ENCODE data around the gene LUZP1. TPM values are rescaled to one million over a fixed set of nuclear protein-coding genes. Genes with fewer than 3 reads are reported as not detected.

The LUZP1 gene
- total and polyA plus RNA-seq, 10 of the 15 experiments (the other 5 are each of a cell fraction or from before 2014, with no cell fraction given): 11.3 to 28.2 (median 17.3) TPM

DNA sequence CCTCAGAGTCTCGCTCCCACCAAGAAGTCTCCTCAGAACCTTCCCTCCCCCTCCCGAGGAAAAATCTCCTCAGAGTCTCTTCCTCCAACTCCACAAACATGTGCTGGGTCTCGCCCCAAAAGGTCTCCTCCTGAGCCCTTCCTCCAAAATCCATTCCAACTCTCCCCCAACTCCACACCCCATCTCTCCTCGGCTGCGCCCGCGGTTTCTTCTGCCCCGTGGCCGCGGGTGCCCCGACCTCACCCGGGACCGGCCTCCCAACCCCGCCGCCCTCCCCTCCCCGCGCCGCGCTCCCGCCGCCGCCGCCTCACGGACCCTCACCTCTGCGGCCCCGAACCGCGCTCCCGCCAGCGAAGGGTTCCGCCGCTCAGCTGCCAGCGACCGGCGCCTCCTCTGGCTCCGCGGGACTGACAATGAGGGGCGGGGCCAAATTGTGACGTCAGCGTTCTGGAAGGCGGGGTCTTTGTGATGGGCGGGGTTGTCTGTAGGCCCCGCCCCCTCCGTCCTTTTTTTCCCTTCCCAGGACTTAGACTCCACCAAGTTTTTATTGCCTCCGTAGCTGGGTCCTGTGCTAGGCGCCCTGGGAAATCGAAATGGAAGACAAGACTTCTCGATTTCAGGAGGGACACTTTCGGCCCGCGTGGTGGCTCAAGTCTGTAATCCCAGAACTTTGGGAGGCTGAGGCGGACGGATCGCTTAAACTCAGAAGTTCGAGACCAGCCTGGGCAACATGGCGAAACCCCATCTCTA is at the start of gene LUZP1 (continued):
- no peak for TF ChIP-seq SUZ12 (IDR thresholded peaks at IDR 0.05; ENCODE audit: unreplicated experiment)
- peak; percentile 97 for TF ChIP-seq TAF1 (IDR thresholded peaks at IDR 0.05; ENCODE audit: borderline replicate concordance, low read depth, low read length)
- no peak for TF ChIP-seq RBBP5 (conservative IDR thresholded peaks at IDR 0.05)
- TF ChIP-seq, protein P1, sequence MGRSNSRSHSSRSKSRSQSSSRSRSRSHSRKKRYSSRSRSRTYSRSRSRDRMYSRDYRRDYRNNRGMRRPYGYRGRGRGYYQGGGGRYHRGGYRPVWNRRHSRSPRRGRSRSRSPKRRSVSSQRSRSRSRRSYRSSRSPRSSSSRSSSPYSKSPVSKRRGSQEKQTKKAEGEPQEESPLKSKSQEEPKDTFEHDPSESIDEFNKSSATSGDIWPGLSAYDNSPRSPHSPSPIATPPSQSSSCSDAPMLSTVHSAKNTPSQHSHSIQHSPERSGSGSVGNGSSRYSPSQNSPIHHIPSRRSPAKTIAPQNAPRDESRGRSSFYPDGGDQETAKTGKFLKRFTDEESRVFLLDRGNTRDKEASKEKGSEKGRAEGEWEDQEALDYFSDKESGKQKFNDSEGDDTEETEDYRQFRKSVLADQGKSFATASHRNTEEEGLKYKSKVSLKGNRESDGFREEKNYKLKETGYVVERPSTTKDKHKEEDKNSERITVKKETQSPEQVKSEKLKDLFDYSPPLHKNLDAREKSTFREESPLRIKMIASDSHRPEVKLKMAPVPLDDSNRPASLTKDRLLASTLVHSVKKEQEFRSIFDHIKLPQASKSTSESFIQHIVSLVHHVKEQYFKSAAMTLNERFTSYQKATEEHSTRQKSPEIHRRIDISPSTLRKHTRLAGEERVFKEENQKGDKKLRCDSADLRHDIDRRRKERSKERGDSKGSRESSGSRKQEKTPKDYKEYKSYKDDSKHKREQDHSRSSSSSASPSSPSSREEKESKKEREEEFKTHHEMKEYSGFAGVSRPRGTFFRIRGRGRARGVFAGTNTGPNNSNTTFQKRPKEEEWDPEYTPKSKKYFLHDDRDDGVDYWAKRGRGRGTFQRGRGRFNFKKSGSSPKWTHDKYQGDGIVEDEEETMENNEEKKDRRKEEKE (IDR thresholded peaks at IDR 0.05): no peak
- TF ChIP-seq SREBF2 (IDR thresholded peaks at IDR 0.05; ENCODE audit: low read length): no peak
- TF ChIP-seq ZNF622 (IDR thresholded peaks at IDR 0.05): no peak
- TF ChIP-seq ZNF274 (IDR thresholded peaks at IDR 0.05; ENCODE audit: insufficient read depth, insufficient read length): no peak
- TF ChIP-seq IKZF1 (conservative IDR thresholded peaks at IDR 0.05): peak; percentile 56
- no peak for TF ChIP-seq NR2C2 (IDR thresholded peaks at IDR 0.05; ENCODE audit: borderline replicate concordance, control insufficient read depth, insufficient read length, low read depth)
- TF ChIP-seq, protein P2, sequence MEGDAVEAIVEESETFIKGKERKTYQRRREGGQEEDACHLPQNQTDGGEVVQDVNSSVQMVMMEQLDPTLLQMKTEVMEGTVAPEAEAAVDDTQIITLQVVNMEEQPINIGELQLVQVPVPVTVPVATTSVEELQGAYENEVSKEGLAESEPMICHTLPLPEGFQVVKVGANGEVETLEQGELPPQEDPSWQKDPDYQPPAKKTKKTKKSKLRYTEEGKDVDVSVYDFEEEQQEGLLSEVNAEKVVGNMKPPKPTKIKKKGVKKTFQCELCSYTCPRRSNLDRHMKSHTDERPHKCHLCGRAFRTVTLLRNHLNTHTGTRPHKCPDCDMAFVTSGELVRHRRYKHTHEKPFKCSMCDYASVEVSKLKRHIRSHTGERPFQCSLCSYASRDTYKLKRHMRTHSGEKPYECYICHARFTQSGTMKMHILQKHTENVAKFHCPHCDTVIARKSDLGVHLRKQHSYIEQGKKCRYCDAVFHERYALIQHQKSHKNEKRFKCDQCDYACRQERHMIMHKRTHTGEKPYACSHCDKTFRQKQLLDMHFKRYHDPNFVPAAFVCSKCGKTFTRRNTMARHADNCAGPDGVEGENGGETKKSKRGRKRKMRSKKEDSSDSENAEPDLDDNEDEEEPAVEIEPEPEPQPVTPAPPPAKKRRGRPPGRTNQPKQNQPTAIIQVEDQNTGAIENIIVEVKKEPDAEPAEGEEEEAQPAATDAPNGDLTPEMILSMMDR (IDR thresholded peaks at IDR 0.05 in 2 of 3, conservative IDR thresholded peaks at IDR 0.05 in 1 of 3; ENCODE audit: control insufficient read depth in 2 of 3, extremely low read depth in 1 of 3, insufficient read depth in 1 of 3, low read depth in 3 of 3, low read length in 3 of 3): no peak
- 0 out of 2 replicates have a peak, but pooled peaks have one; percentile 30 for TF ChIP-seq ZNF207 (IDR thresholded peaks at IDR 0.05; ENCODE audit: borderline replicate concordance)
- TF ChIP-seq FOXK2 (IDR thresholded peaks at IDR 0.05): no peak
- TF ChIP-seq, protein P3, sequence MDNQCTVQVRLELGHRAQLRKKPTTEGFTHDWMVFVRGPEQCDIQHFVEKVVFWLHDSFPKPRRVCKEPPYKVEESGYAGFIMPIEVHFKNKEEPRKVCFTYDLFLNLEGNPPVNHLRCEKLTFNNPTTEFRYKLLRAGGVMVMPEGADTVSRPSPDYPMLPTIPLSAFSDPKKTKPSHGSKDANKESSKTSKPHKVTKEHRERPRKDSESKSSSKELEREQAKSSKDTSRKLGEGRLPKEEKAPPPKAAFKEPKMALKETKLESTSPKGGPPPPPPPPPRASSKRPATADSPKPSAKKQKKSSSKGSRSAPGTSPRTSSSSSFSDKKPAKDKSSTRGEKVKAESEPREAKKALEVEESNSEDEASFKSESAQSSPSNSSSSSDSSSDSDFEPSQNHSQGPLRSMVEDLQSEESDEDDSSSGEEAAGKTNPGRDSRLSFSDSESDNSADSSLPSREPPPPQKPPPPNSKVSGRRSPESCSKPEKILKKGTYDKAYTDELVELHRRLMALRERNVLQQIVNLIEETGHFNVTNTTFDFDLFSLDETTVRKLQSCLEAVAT (IDR thresholded peaks at IDR 0.05): peak; percentile 54
- TF ChIP-seq, protein P4, sequence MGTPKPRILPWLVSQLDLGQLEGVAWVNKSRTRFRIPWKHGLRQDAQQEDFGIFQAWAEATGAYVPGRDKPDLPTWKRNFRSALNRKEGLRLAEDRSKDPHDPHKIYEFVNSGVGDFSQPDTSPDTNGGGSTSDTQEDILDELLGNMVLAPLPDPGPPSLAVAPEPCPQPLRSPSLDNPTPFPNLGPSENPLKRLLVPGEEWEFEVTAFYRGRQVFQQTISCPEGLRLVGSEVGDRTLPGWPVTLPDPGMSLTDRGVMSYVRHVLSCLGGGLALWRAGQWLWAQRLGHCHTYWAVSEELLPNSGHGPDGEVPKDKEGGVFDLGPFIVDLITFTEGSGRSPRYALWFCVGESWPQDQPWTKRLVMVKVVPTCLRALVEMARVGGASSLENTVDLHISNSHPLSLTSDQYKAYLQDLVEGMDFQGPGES (IDR thresholded peaks at IDR 0.05): no peak
- TF ChIP-seq TARDBP (IDR thresholded peaks at IDR 0.05; ENCODE audit: borderline replicate concordance): no peak
- TF ChIP-seq STAT1 (conservative IDR thresholded peaks at IDR 0.05): no peak
- TF ChIP-seq, protein P5, sequence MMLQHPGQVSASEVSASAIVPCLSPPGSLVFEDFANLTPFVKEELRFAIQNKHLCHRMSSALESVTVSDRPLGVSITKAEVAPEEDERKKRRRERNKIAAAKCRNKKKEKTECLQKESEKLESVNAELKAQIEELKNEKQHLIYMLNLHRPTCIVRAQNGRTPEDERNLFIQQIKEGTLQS (IDR thresholded peaks at IDR 0.05; ENCODE audit: borderline replicate concordance, extremely low read depth, low read depth, low read length): no peak
- no peak; the same call in 1 of the 2 replicates for TF ChIP-seq SMC3 (IDR thresholded peaks at IDR 0.05; ENCODE audit: borderline replicate concordance, low read length)
- TF ChIP-seq TBL1XR1 (IDR thresholded peaks at IDR 0.05; ENCODE audit: low read depth, low read length): no peak
- TF ChIP-seq, protein P6, sequence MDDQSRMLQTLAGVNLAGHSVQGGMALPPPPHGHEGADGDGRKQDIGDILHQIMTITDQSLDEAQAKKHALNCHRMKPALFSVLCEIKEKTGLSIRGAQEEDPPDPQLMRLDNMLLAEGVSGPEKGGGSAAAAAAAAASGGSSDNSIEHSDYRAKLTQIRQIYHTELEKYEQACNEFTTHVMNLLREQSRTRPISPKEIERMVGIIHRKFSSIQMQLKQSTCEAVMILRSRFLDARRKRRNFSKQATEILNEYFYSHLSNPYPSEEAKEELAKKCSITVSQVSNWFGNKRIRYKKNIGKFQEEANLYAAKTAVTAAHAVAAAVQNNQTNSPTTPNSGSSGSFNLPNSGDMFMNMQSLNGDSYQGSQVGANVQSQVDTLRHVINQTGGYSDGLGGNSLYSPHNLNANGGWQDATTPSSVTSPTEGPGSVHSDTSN (IDR thresholded peaks at IDR 0.05; ENCODE audit: insufficient replicate concordance, low read depth, low read length): peak; percentile 74

All from GM12878 (cell line).